ENCODE measurements around the gene RWDD3. TPM values are rescaled to one million over a fixed set of nuclear protein-coding genes. Genes with fewer than 3 reads are reported as not detected.
A peak's percentile ranks its signal among the peaks of the same experiment; 100 is the strongest.

Gene RWDD3
- polyA plus RNA-seq, 2 of the 4 experiments (the other 2 are of a cell fraction): 17.1 to 22.1 TPM

DNA sequence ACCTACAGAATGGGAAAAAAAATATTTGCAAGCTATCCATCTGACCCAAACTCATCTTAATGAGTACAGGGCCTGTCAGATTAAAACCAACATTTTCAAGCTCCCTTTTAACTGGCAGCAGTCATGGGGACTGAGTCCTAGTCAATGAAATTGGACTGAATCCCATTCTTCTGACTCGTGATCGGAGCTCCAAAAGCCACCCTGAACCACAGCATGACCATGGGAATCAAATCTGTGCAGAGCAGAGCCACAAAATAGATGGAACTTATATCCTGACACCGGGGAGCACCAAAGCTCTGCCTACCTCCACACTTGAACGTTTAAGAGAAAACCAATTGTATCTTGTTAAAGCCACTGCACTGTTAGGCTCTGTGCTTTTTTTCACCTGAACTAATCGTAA lies 5.0 kb upstream of the RWDD3 start (continued):
- no peak for TF ChIP-seq ZSCAN20 (CRISPR knock-in tag; IDR thresholded peaks at IDR 0.05)
- TF ChIP-seq PHF8 (IDR thresholded peaks at IDR 0.05; ENCODE audit: borderline replicate concordance, low read depth): no peak
- TF ChIP-seq HOXB5 (CRISPR knock-in tag; IDR thresholded peaks at IDR 0.05): no peak
- TF ChIP-seq POLR2AphosphoS2 (conservative IDR thresholded peaks at IDR 0.05; ENCODE audit: low read length): no peak

- H3K4me3 ChIP-seq: no peak overlapping the region
- FAIRE-seq: no peak
- TF ChIP-seq MAZ (IDR thresholded peaks at IDR 0.05; ENCODE audit: borderline replicate concordance, low read depth, low read length): no peak
- ChIA-PET POLR2A (no interaction called here), CTCF (interaction anchor here (0.8 kb wide), 1 partner anchor 102 kb away, joined by 3 read pairs; no protein-coding TSS in a partner anchor)
- H3K27ac ChIP-seq: no peak overlapping the region
- no peaks in the 10 kb centered on the region for H3K9me3 ChIP-seq
- no peak for DNase-seq (ENCODE audit: low read depth in 1 of 2, low spot score in 1 of 2)
- H3K4me1 ChIP-seq: peaks cover 15% of the 10 kb centered on the region
- ATAC-seq: no peak
- no peak overlapping the region for H3K4me2 ChIP-seq
Observed at GRCh38 chr1:95229706-95230105, 4.3 kb upstream of the RWDD3 start.

DNA sequence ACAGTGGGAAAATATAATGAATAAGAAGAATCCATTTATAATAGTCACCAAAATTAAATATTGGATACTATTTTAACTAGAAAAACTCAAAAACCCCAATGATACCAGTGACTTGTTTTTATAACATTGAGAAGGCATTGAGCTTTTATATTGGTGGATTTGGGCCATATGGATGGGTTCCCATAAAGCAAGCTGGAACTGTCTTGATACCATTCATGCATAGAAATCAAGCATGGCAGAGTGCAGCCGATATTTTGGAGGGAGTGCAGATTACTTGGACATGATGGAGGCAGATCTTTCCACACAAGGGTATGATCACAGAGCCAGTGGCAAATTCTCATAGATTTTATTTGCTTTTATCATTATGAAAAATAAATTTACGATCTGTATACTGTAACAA lies 3.8 kb upstream of the RWDD3 start:
- TF ChIP-seq JUNB (IDR thresholded peaks at IDR 0.05) (no peak), FOSL2 (IDR thresholded peaks at IDR 0.05) (no peak), FOSL2 (CRISPR knock-in tag; IDR thresholded peaks at IDR 0.05) (no peak), SREBF2 (IDR thresholded peaks at IDR 0.05) (no peak), CBX8 (IDR thresholded peaks at IDR 0.05) (no peak), MYC (IDR thresholded peaks at IDR 0.05; ENCODE audit: borderline replicate concordance, low read length) (no peak), CBX2 (IDR thresholded peaks at IDR 0.05; ENCODE audit: borderline replicate concordance, low read depth) (no peak), KDM1A (IDR thresholded peaks at IDR 0.05; ENCODE audit: low read depth) (no peak)
- TF ChIP-seq, protein P1, sequence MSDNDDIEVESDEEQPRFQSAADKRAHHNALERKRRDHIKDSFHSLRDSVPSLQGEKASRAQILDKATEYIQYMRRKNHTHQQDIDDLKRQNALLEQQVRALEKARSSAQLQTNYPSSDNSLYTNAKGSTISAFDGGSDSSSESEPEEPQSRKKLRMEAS (IDR thresholded peaks at IDR 0.05): no peak
- TF ChIP-seq, protein P2, sequence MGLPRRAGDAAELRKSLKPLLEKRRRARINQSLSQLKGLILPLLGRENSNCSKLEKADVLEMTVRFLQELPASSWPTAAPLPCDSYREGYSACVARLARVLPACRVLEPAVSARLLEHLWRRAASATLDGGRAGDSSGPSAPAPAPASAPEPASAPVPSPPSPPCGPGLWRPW (IDR thresholded peaks at IDR 0.05): no peak
- no peak overlapping the region for H3K4me2 ChIP-seq
- H3K4me1 ChIP-seq: peaks cover 15% of the 10 kb centered on the region
- CTCF ChIA-PET: no interaction called here
- no peaks in the 10 kb centered on the region for H3K9me3 ChIP-seq
- FAIRE-seq (no peak), DNase-seq (ENCODE audit: low read depth in 1 of 2, low spot score in 1 of 2) (no peak), ATAC-seq (no peak)
- H3K4me3 ChIP-seq: no peak overlapping the region
- POLR2A ChIA-PET: no interaction called here
- 93% methylated on average over 2 of the region's 2 CpGs for WGBS (ENCODE audit: missing lambda C conversion rate)
- no peak overlapping the region for H3K27ac ChIP-seq

GRCh38 chr1:95230768-95231191 lies 3.2 kb upstream of the RWDD3 start:
- DNase-seq (ENCODE audit: low read depth in 1 of 2, low spot score in 1 of 2): no peak
- TF ChIP-seq RARB (CRISPR knock-in tag; IDR thresholded peaks at IDR 0.05) (no peak), GATA3 (IDR thresholded peaks at IDR 0.05; ENCODE audit: borderline replicate concordance) (no peak), BCL3 (IDR thresholded peaks at IDR 0.05) (no peak), PHF8 (IDR thresholded peaks at IDR 0.05; ENCODE audit: borderline replicate concordance, low read depth) (no peak)
- Histone ChIP-seq H3K4me3 (no peak overlapping the region), H3K4me2 (no peak overlapping the region), H3K27ac (0 out of 6 replicates have a peak overlapping the region, but pooled peaks of 1 of the 2 experiments have one; percentile 14), H3K9me3 (no peaks in the 10 kb centered on the region), H3K4me1 (peaks cover 15% of the 10 kb centered on the region)
- ChIA-PET CTCF (no interaction called here), POLR2A (no interaction called here)
- FAIRE-seq: no peak
- ATAC-seq: no peak
- WGBS (ENCODE audit: missing lambda C conversion rate): 74% methylated on average over 3 of the region's 3 CpGs
